Upper lobe of left lung (tissue), 4 donors: ENCODE results near the gene ARL2.

Experiments
- POLR2A ChIP-seq, 4 donors: fragments of 450-650 bp; IDR thresholded peaks; one replicate each; pipeline ENCODE4 v1.5.1; 2016 to 2017; ENCODE audit warnings: antibody characterized with exemption in 4 of 4, mild to moderate bottlenecking in 2 of 4
- TF ChIP-seq, protein P1 (sequence below), 6 experiments: fragments of 450-650 bp in 4 of 6; fragments of 200-600 bp in 2 of 6; sonication (generic) in 2 of 6; IDR thresholded peaks; one replicate each; pipeline ENCODE4 v1.5.1; 2016 to 2019; ENCODE audit warnings: antibody characterized with exemption in 6 of 6

- TF ChIP-seq, protein P1, sequence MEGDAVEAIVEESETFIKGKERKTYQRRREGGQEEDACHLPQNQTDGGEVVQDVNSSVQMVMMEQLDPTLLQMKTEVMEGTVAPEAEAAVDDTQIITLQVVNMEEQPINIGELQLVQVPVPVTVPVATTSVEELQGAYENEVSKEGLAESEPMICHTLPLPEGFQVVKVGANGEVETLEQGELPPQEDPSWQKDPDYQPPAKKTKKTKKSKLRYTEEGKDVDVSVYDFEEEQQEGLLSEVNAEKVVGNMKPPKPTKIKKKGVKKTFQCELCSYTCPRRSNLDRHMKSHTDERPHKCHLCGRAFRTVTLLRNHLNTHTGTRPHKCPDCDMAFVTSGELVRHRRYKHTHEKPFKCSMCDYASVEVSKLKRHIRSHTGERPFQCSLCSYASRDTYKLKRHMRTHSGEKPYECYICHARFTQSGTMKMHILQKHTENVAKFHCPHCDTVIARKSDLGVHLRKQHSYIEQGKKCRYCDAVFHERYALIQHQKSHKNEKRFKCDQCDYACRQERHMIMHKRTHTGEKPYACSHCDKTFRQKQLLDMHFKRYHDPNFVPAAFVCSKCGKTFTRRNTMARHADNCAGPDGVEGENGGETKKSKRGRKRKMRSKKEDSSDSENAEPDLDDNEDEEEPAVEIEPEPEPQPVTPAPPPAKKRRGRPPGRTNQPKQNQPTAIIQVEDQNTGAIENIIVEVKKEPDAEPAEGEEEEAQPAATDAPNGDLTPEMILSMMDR (IDR thresholded peaks at IDR 0.05), result no peak
- TF ChIP-seq POLR2A (IDR thresholded peaks at IDR 0.05), result no peak
These were observed 15.1 kb upstream of the ARL2 start for GRCh38 chr11:64998690-64999431.
